NCI-H2171 (cell line): ENCODE results near the gene AKAP1.

Source experiments
- DNase-seq: peaks from one replicate; lab custom pipeline; 2025; lab: John Stamatoyannopoulos, UW

The AKAP1 gene

DNA sequence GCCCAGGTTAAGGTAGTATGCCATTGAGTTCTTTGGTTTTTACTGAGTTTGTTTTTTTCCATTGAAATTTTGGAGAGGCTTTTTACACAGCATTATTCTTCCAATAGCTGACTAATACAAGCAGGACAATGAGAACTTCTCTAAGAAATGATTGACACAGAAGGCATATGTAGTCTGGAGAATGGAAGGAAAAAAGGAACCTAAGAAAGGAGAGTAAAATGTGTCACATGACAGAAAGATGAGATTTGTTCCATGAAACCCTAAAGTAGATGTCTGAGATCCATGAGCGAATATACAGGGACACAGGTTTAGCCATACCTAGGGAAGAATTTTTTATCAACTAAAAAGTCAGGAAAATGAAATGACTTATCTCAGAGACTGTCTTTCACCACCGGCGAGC lies 80.7 kb downstream of the AKAP1 start:
- DNase-seq = no peak

- DNase-seq = no peak
These were observed 81.8 kb downstream of the AKAP1 start for GRCh38 chr17:57166803-57167202.

DNA sequence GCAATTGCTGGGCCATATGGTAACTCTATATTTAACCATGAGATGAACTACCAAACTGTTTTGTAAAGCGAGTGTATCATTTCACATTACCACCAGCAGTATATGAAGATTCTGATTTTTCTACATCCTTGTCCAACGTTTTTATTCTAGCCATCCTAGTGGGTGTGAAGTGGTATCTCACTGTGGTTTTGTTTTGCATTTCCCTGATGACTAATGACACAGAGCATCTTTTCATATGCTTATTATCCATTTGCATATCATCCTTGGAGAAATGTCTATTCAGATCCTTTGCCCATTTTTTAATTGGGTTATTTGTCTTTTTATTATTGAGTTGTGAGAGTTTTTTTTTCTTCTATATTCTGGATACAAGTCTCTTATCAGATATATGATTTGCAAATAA lies 83.6 kb downstream of the AKAP1 start:
- no peak for DNase-seq

GRCh38 chr17:57170866-57171265 lies 85.8 kb downstream of the AKAP1 start:
- DNase-seq = no peak
